Suprapubic skin (tissue), 4 donors: ENCODE data around the gene MAST4. TPM values are rescaled to one million over a fixed set of nuclear protein-coding genes. Genes with fewer than 3 reads are reported as not detected.
"Not testable (repeated sequence)": the region's sequence is repeated elsewhere in the genome, so short reads cannot be mapped to it uniquely, and the experiment has no call there.

Source experiments
- DNase-seq, 2 donors: peaks; one replicate each; pipeline ENCODE4 v3.0.0-alpha.2; 2019; ENCODE audit warnings: low spot score in 2 of 2
- H3K27ac ChIP-seq: fragments of 200-600 bp; sonication (generic); one replicate; pipeline ENCODE4 v1.5.1; 2019
- H3K27me3 ChIP-seq: fragments of 200-600 bp; sonication (generic); one replicate; pipeline ENCODE4 v1.5.1; 2019
- H3K36me3 ChIP-seq: fragments of 200-600 bp; sonication (generic); one replicate; pipeline ENCODE4 v1.5.1; 2019
- H3K4me1 ChIP-seq: fragments of 200-600 bp; sonication (generic); one replicate; pipeline ENCODE4 v1.5.1; 2019
- H3K4me3 ChIP-seq: fragments of 200-600 bp; sonication (generic); one replicate; pipeline ENCODE4 v1.5.1; 2019; ENCODE audit warnings: mild to moderate bottlenecking
- H3K9me3 ChIP-seq: fragments of 200-600 bp; sonication (generic); one replicate; pipeline ENCODE4 v1.5.1; 2019
- CTCF ChIP-seq, 2 donors: fragments of 200-600 bp in 1 of 2; fragments of 450-650 bp in 1 of 2; sonication (generic) in 1 of 2; IDR thresholded peaks; one replicate each; pipeline ENCODE4 v1.5.1; 2016 to 2019; ENCODE audit warnings: antibody characterized with exemption in 2 of 2, mild to moderate bottlenecking in 1 of 2, moderate library complexity in 1 of 2
- EP300 ChIP-seq: sonication (generic); formaldehyde crosslinking; IDR thresholded peaks from one replicate; pipeline ENCODE4 v1.6.1; 2017; ENCODE audit warnings: antibody characterized with exemption
- POLR2A ChIP-seq, 2 donors: fragments of 450-650 bp; IDR thresholded peaks; one replicate each; pipeline ENCODE4 v1.6.1; 2017; ENCODE audit warnings: antibody characterized with exemption in 2 of 2, mild to moderate bottlenecking in 2 of 2, moderate library complexity in 2 of 2
- POLR2AphosphoS5 ChIP-seq, 3 donors: sonication (generic); formaldehyde crosslinking; IDR thresholded peaks; one replicate each; pipeline ENCODE4 v1.6.1; 2017; ENCODE audit warnings: antibody characterized with exemption in 3 of 3
- WGBS: methylation state at CpG from one replicate; pipeline ENCODE4 v1.1.5; 2018; 5-methylcytosine and 5-hydroxymethylcytosine counted together
- total RNA-seq, 4 donors: library from RNA; depleted of rRNA; stranded (reverse); fragments of >200 nt; gene quantifications; one replicate each; pipeline ENCODE4 v1.1.0, GENCODE V29; 2016

The MAST4 gene
- total RNA-seq, 4 donors from 2014 or later = 79.2 to 144 (median 98.1) TPM

DNA sequence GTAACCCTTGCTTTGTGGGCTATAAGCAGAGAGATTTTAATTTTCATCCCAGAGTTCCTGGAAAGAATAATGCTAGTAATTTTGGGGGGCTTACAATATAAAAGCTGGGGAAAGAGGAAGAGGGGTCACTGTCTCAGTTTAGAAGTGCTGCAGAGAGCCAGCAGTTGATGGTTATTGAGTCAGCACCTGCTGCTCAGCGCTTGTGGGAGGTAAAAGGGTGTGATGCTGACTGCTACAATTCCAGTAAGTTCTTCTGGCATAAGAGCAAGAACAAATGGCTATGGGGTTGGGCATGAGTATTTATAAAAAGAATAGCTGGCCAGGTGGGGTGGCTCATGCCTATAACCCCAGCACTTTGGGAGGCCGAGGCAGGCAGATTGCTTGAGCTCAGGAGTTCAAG lies 88.5 kb downstream of the MAST4 start:
- DNase-seq = no peak
- Histone ChIP-seq H3K36me3 (no peaks in the 10 kb centered on the region), H3K9me3 (no peaks in the 10 kb centered on the region), H3K27me3 (no peaks in the 10 kb centered on the region), H3K4me3 (no peak overlapping the region), H3K27ac (no peak overlapping the region), H3K4me1 (no peaks in the 10 kb centered on the region)
- no peak for TF ChIP-seq POLR2A (IDR thresholded peaks at IDR 0.05)
- no peak for TF ChIP-seq EP300
- TF ChIP-seq POLR2AphosphoS5 (IDR thresholded peaks at IDR 0.05) = no peak
- no peak for TF ChIP-seq CTCF (IDR thresholded peaks at IDR 0.05)
- WGBS = 82% methylated on average over 2 of the region's 2 CpGs

- no peak for DNase-seq
- WGBS = 81% methylated on average over 5 of the region's 5 CpGs
- TF ChIP-seq POLR2A (IDR thresholded peaks at IDR 0.05) (no peak), EP300 (no peak), CTCF (IDR thresholded peaks at IDR 0.05) (no peak), POLR2AphosphoS5 (IDR thresholded peaks at IDR 0.05) (no peak)
- Histone ChIP-seq H3K27ac (no peak overlapping the region), H3K4me1 (no peaks in the 10 kb centered on the region), H3K36me3 (no peaks in the 10 kb centered on the region), H3K9me3 (no peaks in the 10 kb centered on the region), H3K4me3 (no peak overlapping the region), H3K27me3 (no peaks in the 10 kb centered on the region)
Measured at GRCh38 chr5:66689522-66690220, 93.5 kb downstream of the MAST4 start.

GRCh38 chr5:66694036-66694435 lies 97.8 kb downstream of the MAST4 start:
- no peaks in the 10 kb centered on the region for H3K36me3 ChIP-seq
- no peaks in the 10 kb centered on the region for H3K4me1 ChIP-seq
- no peak for TF ChIP-seq EP300
- TF ChIP-seq POLR2A (IDR thresholded peaks at IDR 0.05) = no peak
- TF ChIP-seq CTCF (IDR thresholded peaks at IDR 0.05) = no peak
- TF ChIP-seq POLR2AphosphoS5 (IDR thresholded peaks at IDR 0.05) = no peak
- H3K27ac ChIP-seq = no peak overlapping the region
- DNase-seq = no peak
- no peaks in the 10 kb centered on the region for H3K9me3 ChIP-seq
- no peaks in the 10 kb centered on the region for H3K27me3 ChIP-seq
- no peak overlapping the region for H3K4me3 ChIP-seq
- 92% methylated on average over 3 of the region's 3 CpGs for WGBS

DNA sequence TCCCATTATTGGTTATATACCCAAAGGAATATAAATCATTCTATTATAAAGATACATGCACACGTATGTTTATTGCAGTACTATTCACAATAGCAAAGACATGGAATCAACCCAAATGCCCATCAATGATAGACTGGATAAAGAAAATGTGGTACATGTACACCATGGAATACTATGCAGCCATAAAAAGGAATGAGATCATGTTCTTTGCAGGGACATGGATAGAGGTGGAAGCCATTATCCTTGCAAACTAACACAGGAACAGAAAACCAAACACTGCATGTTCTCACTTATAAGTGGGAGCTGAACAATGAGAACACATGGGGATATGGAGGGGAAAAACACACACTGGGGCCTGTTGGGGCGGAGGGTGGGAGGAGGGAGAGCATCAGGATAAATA lies 99.6 kb downstream of the MAST4 start:
- DNase-seq, H3K9me3 ChIP-seq, H3K4me3 ChIP-seq, H3K36me3 ChIP-seq, H3K27me3 ChIP-seq, H3K27ac ChIP-seq, H3K4me1 ChIP-seq: not testable (repeated sequence)
- 94% methylated on average over 2 of the region's 2 CpGs for WGBS

GRCh38 chr5:66697796-66698564 lies 101.8 kb downstream of the MAST4 start:
- no peak overlapping the region for H3K27ac ChIP-seq
- no peaks in the 10 kb centered on the region for H3K27me3 ChIP-seq
- H3K4me1 ChIP-seq = no peaks in the 10 kb centered on the region
- no peaks in the 10 kb centered on the region for H3K9me3 ChIP-seq
- TF ChIP-seq POLR2AphosphoS5 (IDR thresholded peaks at IDR 0.05) (no peak), POLR2A (IDR thresholded peaks at IDR 0.05) (no peak), CTCF (IDR thresholded peaks at IDR 0.05) (no peak), EP300 (no peak)
- 75% methylated on average over 6 of the region's 6 CpGs for WGBS
- no peaks in the 10 kb centered on the region for H3K36me3 ChIP-seq
- H3K4me3 ChIP-seq = no peak overlapping the region
- DNase-seq = no peak
